ENCODE measurements around the gene TMEM185B. TPM values are rescaled to one million over a fixed set of nuclear protein-coding genes. Genes with fewer than 3 reads are reported as not detected.

TMEM185B gene
- total RNA-seq, 2 donors from 2014 or later = 24.0 to 36.0 TPM

DNA sequence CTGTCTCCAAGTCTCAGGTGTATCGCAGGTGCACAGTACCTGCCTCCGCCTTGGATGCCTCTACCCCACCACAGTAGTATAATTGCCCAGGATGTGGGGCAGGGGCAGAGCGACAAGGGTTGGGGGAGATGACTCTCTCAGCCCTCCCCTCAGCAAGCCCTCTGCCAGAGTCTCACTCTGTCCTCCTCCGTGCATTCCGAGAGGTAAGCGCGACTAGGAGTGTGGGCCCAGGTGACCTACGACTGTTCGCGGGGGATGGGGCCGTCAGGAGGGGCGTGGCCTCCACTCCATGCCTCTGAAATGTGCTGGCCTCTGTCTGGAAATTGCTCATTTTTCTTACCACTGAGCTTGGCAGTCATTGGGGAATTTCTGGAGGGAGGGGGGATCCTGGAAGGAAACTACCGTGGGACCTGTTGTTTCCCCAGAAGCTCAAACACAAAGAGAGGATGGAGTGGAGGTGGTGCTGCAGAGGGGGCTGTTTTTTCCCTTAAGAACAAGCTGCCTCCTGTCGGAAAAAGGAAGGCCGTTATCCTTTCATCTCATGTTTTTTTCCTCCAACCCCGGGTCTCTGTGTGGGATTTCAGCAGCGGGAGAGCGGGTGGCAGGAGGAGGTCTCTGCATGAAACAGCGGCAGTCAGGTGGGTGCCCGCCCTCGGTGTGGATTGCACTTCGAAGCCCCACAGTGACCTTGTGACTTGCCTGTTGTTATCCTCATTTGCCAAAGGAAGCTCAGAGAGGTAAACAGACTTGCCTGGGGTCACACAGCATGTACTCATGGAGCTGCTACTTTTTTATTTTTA is 16.5 kb upstream of the TMEM185B start:
- H3K27me3 ChIP-seq (replicated peaks; ENCODE audit: insufficient read depth) = no peaks in the 10 kb centered on the region
- TF ChIP-seq, protein P1, sequence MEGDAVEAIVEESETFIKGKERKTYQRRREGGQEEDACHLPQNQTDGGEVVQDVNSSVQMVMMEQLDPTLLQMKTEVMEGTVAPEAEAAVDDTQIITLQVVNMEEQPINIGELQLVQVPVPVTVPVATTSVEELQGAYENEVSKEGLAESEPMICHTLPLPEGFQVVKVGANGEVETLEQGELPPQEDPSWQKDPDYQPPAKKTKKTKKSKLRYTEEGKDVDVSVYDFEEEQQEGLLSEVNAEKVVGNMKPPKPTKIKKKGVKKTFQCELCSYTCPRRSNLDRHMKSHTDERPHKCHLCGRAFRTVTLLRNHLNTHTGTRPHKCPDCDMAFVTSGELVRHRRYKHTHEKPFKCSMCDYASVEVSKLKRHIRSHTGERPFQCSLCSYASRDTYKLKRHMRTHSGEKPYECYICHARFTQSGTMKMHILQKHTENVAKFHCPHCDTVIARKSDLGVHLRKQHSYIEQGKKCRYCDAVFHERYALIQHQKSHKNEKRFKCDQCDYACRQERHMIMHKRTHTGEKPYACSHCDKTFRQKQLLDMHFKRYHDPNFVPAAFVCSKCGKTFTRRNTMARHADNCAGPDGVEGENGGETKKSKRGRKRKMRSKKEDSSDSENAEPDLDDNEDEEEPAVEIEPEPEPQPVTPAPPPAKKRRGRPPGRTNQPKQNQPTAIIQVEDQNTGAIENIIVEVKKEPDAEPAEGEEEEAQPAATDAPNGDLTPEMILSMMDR (IDR thresholded peaks at IDR 0.05) = no peak
- peak; percentile 33 for DNase-seq (ENCODE audit: low spot score)
- H3K4me3 ChIP-seq = peak overlapping the region; percentile 36
- no peaks in the 10 kb centered on the region for H3K36me3 ChIP-seq
- no peak overlapping the region for H3K27ac ChIP-seq
- peak; percentile 89 for ATAC-seq (ENCODE audit: insufficient number of reproducible peaks, low FRiP score, low read depth)
- peaks cover 0 to 13% of the 10 kb centered on the region in 2 donors for H3K4me1 ChIP-seq (ENCODE audit: control insufficient read depth in 1 of 2, low read depth in 2 of 2)
- no peaks in the 10 kb centered on the region for H3K9me3 ChIP-seq

DNA sequence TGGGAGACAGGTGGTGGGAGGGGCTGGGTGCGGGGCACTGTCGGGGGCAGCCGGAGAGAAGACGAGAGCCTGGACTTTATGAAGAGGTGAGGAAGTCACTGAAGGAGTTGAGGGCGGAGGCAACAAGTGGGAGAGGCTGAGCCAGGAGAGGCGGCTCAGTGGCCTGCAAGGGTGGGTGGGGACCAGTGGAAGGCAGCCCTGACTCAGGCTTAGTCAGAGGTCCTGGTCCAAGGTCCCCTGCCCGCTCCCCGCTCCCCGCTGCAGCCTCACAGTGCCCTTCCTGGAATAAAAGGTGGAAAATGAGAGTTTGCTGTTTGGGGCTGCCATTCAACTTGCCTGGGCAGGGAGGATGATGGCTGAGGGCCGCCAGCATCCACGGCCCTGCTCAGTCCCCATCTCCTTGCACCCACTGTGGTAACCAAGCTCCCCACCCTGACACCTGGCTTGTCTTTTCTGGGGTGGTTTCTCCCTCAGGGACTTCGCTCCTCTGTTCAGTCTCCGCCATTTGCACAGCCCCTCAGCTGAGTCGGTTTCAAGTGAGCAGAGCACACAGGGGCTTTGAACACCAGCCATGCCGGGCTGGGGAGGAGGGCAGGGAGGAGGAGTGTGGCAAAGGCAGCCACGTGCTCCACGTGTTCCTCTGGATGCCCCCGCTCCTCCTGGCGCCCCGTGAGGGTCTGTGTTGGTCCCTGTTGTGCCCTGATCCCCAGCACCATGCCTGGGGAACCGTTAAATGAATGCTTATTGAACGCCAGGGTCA is 15.7 kb upstream of the TMEM185B start:
- H3K27ac ChIP-seq = no peak overlapping the region
- no peak for ATAC-seq (ENCODE audit: insufficient number of reproducible peaks, low FRiP score, low read depth)
- no peaks in the 10 kb centered on the region for H3K27me3 ChIP-seq (replicated peaks; ENCODE audit: insufficient read depth)
- no peak for DNase-seq (ENCODE audit: low spot score)
- no peaks in the 10 kb centered on the region for H3K36me3 ChIP-seq
- no peaks in the 10 kb centered on the region for H3K9me3 ChIP-seq
- TF ChIP-seq, protein P1 (IDR thresholded peaks at IDR 0.05) = no peak
- H3K4me1 ChIP-seq (ENCODE audit: control insufficient read depth in 1 of 2, low read depth in 2 of 2) = peaks cover 0 to 13% of the 10 kb centered on the region in 2 donors
- H3K4me3 ChIP-seq = no peak overlapping the region

DNA sequence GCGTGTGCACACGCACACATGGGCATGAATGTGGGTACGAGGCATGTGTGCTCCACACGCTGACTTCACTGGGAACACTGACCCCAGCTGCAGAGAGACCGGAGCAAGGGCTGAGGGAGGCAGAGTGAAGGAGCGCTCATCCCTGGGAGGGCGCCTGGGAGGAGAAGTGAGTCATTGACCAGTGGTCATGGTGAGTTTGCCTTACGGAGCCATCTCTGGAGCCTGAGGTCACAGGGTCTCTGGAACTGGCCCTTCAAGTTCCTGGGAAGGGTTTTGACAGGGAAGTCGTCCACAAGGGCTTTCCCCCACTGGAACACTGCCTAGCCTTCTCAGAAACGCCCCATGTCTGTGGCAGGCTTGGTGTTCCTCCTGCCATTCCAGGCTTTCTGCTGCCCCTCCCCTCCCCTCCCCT is 14.3 kb upstream of the TMEM185B start:
- ATAC-seq (ENCODE audit: insufficient number of reproducible peaks, low FRiP score, low read depth) (no peak), DNase-seq (ENCODE audit: low spot score) (no peak)
- Histone ChIP-seq H3K4me3 (no peak overlapping the region), H3K4me1 (ENCODE audit: control insufficient read depth in 1 of 2, low read depth in 2 of 2) (peaks cover 0 to 17% of the 10 kb centered on the region in 2 donors), H3K27me3 (replicated peaks; ENCODE audit: insufficient read depth) (no peaks in the 10 kb centered on the region), H3K36me3 (no peaks in the 10 kb centered on the region), H3K9me3 (no peaks in the 10 kb centered on the region), H3K27ac (no peak overlapping the region)
- TF ChIP-seq, protein P1 (IDR thresholded peaks at IDR 0.05) = no peak

DNA sequence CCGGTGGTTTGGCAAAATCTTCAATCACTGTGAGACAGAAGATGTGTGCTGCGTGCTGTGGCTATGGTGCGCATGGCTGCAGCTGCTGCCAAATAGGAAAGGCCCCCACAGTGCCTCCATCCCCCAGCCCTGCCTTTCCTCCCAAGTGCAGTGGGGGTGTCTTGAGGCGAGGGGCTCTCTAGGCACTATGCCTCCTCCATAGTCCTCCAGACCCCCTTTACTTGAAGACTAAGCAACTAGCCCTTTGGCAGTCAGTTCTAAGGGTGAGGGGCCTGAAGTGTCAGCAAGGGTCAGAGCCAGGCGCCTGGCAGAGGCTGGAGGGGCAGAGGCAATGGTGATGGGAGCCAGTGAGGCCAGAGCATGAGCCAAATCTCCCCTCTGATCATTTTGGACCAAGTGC is 13.6 kb upstream of the TMEM185B start:
- no peak for ATAC-seq (ENCODE audit: insufficient number of reproducible peaks, low FRiP score, low read depth)
- no peaks in the 10 kb centered on the region for H3K27me3 ChIP-seq (replicated peaks; ENCODE audit: insufficient read depth)
- no peaks in the 10 kb centered on the region for H3K36me3 ChIP-seq
- H3K27ac ChIP-seq = no peak overlapping the region
- TF ChIP-seq, protein P1 (IDR thresholded peaks at IDR 0.05) = no peak
- H3K9me3 ChIP-seq = no peaks in the 10 kb centered on the region
- peaks cover 0 to 17% of the 10 kb centered on the region in 2 donors for H3K4me1 ChIP-seq (ENCODE audit: control insufficient read depth in 1 of 2, low read depth in 2 of 2)
- no peak overlapping the region for H3K4me3 ChIP-seq
- no peak for DNase-seq (ENCODE audit: low spot score)

DNA sequence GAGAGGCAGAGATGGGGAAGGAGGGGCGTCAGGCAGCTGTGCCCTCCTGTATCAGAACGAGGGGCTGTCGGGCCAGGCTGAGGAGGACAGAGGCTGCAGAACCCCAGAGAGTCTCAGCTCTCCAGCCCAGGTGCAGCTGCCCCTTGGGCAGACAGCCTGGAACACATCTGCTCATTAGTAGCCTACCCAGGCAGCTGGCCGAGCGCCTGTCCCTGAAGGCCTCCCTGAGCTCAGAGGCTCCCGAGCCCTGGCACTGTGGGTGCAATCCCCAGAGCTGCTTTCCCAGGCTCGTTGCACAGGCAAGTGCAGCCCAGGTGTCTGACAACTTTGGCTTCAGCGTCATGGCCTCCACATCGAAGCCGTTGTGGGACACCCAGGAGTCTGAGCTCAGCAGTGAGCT is 13.1 kb upstream of the TMEM185B start:
- TF ChIP-seq, protein P1 (IDR thresholded peaks at IDR 0.05) = no peak
- ATAC-seq (ENCODE audit: insufficient number of reproducible peaks, low FRiP score, low read depth) = no peak
- Histone ChIP-seq H3K27me3 (replicated peaks; ENCODE audit: insufficient read depth) (no peaks in the 10 kb centered on the region), H3K4me3 (no peak overlapping the region), H3K9me3 (no peaks in the 10 kb centered on the region), H3K36me3 (no peaks in the 10 kb centered on the region), H3K27ac (no peak overlapping the region), H3K4me1 (ENCODE audit: control insufficient read depth in 1 of 2, low read depth in 2 of 2) (peaks cover 0 to 17% of the 10 kb centered on the region in 2 donors)
- no peak for DNase-seq (ENCODE audit: low spot score)
